ENCODE data around the gene GAPDHS.

DNA sequence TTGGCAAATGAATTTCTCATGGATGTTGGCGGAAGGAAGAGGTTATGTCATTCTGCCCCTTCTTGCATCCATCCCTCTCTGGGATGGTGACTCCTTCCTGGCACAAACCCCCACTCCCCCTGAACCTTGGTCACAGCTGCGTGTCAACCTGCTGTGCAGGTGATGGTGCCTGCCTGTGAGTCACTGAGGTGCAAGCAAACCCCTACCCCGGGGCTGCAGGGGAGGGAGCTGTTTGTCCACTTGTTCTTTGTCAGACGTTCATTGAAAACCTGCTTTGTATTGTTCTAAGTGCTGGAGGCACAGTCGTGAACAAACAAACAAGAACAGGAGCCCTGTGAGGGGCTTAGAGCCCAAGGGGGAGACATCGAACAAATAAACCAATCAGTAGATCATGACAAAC lies 2.0 kb upstream of the GAPDHS start:
- TF ChIP-seq CTCF (IDR thresholded peaks at IDR 0.05; ENCODE audit: insufficient read depth, low read depth, low read length) = no peak
- no peak for TF ChIP-seq EZH2 (IDR thresholded peaks at IDR 0.05; ENCODE audit: insufficient read depth, low read length)

Data from astrocyte (in vitro differentiated cells and primary cell).